ENCODE measurements around the gene ADAMTSL3. TPM values are rescaled to one million over a fixed set of nuclear protein-coding genes. Genes with fewer than 3 reads are reported as not detected.
A peak's percentile ranks its signal among the peaks of the same experiment; 100 is the strongest.

ADAMTSL3 gene
- total and polyA plus RNA-seq, 2 donors (not counting 1 experiment from before 2014, with no cell fraction given) = 0.14 to 0.17 TPM

DNA sequence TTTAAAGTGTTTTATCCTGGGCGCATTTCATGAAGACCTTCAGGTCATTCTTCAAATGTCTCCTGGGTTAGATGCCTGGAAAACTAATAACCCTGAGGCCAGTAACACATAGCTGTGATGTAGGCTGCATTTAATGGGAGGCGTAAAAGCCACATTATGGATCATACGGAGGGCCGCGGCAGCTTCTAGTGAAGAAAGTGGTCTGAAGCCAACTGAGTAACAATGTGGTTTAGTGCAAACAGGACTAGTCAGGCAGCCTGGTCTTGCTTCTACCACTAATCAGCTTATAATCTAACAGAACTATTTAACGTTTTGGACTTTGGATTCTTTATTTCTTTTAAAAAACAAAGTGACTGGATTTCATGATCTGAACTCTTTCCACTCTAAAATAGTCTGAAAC lies 54.4 kb downstream of the ADAMTSL3 start:
- Histone ChIP-seq H3K27me3 (ENCODE audit: control insufficient read depth, insufficient read depth, low read length) (no peaks in the 10 kb centered on the region), H3K4me3 (replicated peaks in 1 of 4; ENCODE audit: control extremely low read depth in 1 of 4, insufficient read depth in 1 of 4, low read depth in 3 of 4, low read length in 4 of 4) (no peak overlapping the region), H3K4me1 (ENCODE audit: control insufficient read depth, extremely low read depth, insufficient read depth, low read length) (no peaks in the 10 kb centered on the region), H3K9me3 (ENCODE audit: control insufficient read depth, insufficient read depth, low read depth, low read length) (no peaks in the 10 kb centered on the region), H3K79me2 (ENCODE audit: control insufficient read depth, insufficient read depth, low read length) (no peaks in the 10 kb centered on the region), H3K9ac (ENCODE audit: insufficient read depth, low read length) (no peak overlapping the region), H3K27ac (ENCODE audit: insufficient read depth, low read length) (no peak overlapping the region), H3K36me3 (ENCODE audit: control insufficient read depth, insufficient read depth, low read length) (no peaks in the 10 kb centered on the region), H4K20me1 (ENCODE audit: control insufficient read depth, extremely low read depth, insufficient read depth, low read length) (no peaks in the 10 kb centered on the region), H2AFZ (ENCODE audit: low read length) (no peak overlapping the region), H3K4me2 (ENCODE audit: extremely low read depth, insufficient read depth, low read length) (no peak overlapping the region)
- DNase-seq (ENCODE audit: low read depth in 2 of 2) = no peak
- TF ChIP-seq, protein P1, sequence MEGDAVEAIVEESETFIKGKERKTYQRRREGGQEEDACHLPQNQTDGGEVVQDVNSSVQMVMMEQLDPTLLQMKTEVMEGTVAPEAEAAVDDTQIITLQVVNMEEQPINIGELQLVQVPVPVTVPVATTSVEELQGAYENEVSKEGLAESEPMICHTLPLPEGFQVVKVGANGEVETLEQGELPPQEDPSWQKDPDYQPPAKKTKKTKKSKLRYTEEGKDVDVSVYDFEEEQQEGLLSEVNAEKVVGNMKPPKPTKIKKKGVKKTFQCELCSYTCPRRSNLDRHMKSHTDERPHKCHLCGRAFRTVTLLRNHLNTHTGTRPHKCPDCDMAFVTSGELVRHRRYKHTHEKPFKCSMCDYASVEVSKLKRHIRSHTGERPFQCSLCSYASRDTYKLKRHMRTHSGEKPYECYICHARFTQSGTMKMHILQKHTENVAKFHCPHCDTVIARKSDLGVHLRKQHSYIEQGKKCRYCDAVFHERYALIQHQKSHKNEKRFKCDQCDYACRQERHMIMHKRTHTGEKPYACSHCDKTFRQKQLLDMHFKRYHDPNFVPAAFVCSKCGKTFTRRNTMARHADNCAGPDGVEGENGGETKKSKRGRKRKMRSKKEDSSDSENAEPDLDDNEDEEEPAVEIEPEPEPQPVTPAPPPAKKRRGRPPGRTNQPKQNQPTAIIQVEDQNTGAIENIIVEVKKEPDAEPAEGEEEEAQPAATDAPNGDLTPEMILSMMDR (conservative IDR thresholded peaks at IDR 0.05 in 1 of 2, IDR thresholded peaks at IDR 0.05 in 1 of 2; ENCODE audit: low read depth in 1 of 2, low read length in 2 of 2) = no peak
- no peak for TF ChIP-seq EZH2 (IDR thresholded peaks at IDR 0.05; ENCODE audit: low read length, missing control alignments)

DNA sequence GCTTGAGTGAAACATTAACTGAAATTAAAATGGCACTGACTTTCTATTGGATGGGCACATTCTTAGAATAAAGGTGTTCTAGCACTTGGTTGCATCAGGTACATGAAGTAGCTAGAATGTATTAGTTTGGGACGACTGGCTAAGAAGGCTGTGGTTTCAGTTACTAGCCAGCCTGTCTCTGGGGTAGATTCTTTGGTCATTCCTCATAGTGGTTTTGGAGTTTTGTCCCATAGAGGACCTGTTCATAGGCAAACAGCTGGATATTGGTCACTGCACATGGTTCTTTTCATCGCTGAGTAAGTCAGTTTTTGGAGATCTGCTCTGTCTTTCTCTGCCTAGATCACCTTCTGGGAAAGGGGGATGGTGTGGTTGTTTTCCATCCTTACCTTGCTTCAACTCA lies 55.3 kb downstream of the ADAMTSL3 start:
- DNase-seq (ENCODE audit: low read depth in 2 of 2) = peak; percentile 27 to 71
- Histone ChIP-seq H3K79me2 (ENCODE audit: control insufficient read depth, insufficient read depth, low read length) (no peaks in the 10 kb centered on the region), H3K4me3 (replicated peaks in 1 of 4; ENCODE audit: control extremely low read depth in 1 of 4, insufficient read depth in 1 of 4, low read depth in 3 of 4, low read length in 4 of 4) (no peak overlapping the region), H3K4me1 (ENCODE audit: control insufficient read depth, extremely low read depth, insufficient read depth, low read length) (no peaks in the 10 kb centered on the region), H3K27me3 (ENCODE audit: control insufficient read depth, insufficient read depth, low read length) (no peaks in the 10 kb centered on the region), H3K4me2 (ENCODE audit: extremely low read depth, insufficient read depth, low read length) (no peak overlapping the region), H3K9ac (ENCODE audit: insufficient read depth, low read length) (no peak overlapping the region), H2AFZ (ENCODE audit: low read length) (no peak overlapping the region), H3K9me3 (ENCODE audit: control insufficient read depth, insufficient read depth, low read depth, low read length) (no peaks in the 10 kb centered on the region), H4K20me1 (ENCODE audit: control insufficient read depth, extremely low read depth, insufficient read depth, low read length) (no peaks in the 10 kb centered on the region), H3K27ac (ENCODE audit: insufficient read depth, low read length) (no peak overlapping the region), H3K36me3 (ENCODE audit: control insufficient read depth, insufficient read depth, low read length) (no peaks in the 10 kb centered on the region)
- TF ChIP-seq, protein P1 (conservative IDR thresholded peaks at IDR 0.05 in 1 of 2, IDR thresholded peaks at IDR 0.05 in 1 of 2; ENCODE audit: low read depth in 1 of 2, low read length in 2 of 2) = no peak
- TF ChIP-seq EZH2 (IDR thresholded peaks at IDR 0.05; ENCODE audit: low read length, missing control alignments) = no peak

DNA sequence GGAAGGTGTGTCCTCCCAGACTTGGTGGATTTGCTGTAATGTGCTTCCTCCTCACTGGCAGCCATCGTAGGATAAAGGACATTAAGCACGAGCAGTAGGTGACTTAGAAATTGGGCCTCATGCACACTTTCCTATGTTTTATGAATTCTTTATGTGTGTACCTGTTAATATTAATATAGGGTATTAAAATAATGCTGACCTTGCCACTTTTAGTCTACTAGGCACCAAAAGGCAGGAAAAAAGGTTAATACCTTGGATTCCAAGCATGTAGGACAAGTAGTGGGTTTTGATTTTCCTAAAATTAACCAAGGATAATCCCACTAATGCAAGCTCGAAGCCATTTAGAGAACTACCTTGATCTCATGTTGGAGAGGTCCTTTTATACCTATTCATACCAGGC lies 55.9 kb downstream of the ADAMTSL3 start:
- Histone ChIP-seq H3K4me3 (replicated peaks in 1 of 4; ENCODE audit: control extremely low read depth in 1 of 4, insufficient read depth in 1 of 4, low read depth in 3 of 4, low read length in 4 of 4) (no peak overlapping the region), H3K9me3 (ENCODE audit: control insufficient read depth, insufficient read depth, low read depth, low read length) (no peaks in the 10 kb centered on the region), H3K9ac (ENCODE audit: insufficient read depth, low read length) (no peak overlapping the region), H3K4me2 (ENCODE audit: extremely low read depth, insufficient read depth, low read length) (no peak overlapping the region), H4K20me1 (ENCODE audit: control insufficient read depth, extremely low read depth, insufficient read depth, low read length) (no peaks in the 10 kb centered on the region), H3K27ac (ENCODE audit: insufficient read depth, low read length) (no peak overlapping the region), H3K36me3 (ENCODE audit: control insufficient read depth, insufficient read depth, low read length) (no peaks in the 10 kb centered on the region), H3K79me2 (ENCODE audit: control insufficient read depth, insufficient read depth, low read length) (no peaks in the 10 kb centered on the region), H2AFZ (ENCODE audit: low read length) (no peak overlapping the region), H3K4me1 (ENCODE audit: control insufficient read depth, extremely low read depth, insufficient read depth, low read length) (no peaks in the 10 kb centered on the region), H3K27me3 (ENCODE audit: control insufficient read depth, insufficient read depth, low read length) (no peaks in the 10 kb centered on the region)
- DNase-seq (ENCODE audit: low read depth in 2 of 2) = no peak
- TF ChIP-seq EZH2 (IDR thresholded peaks at IDR 0.05; ENCODE audit: low read length, missing control alignments) = no peak
- TF ChIP-seq, protein P1 (conservative IDR thresholded peaks at IDR 0.05 in 1 of 2, IDR thresholded peaks at IDR 0.05 in 1 of 2; ENCODE audit: low read depth in 1 of 2, low read length in 2 of 2) = no peak
